Mesenchymal stem cell (in vitro differentiated cells and primary cell): Measurements from ENCODE around the gene HOMER2.

ENCODE experiments used
- DNase-seq: peaks from one replicate; pipeline ENCODE4 v3.0.0-alpha.2; 2013
- H2AFZ ChIP-seq: one replicate; pipeline ENCODE4 v1.6.1; 2013; ENCODE audit warnings: low read depth, mild to moderate bottlenecking, control low read depth, inconsistent platforms, low read length, moderate library complexity
- H2AK5ac ChIP-seq: 2 replicates; pipeline ENCODE4 v1.6.1; 2013; ENCODE audit warnings: low read length, moderate library complexity, mild to moderate bottlenecking, inconsistent platforms; ENCODE audit not compliant: severe bottlenecking
- H2BK120ac ChIP-seq: one replicate; pipeline ENCODE4 v1.6.1; 2013; ENCODE audit warnings: low read depth, mild to moderate bottlenecking, inconsistent platforms, low read length, moderate library complexity
- H2BK12ac ChIP-seq, 2 experiments: one replicate each; pipeline ENCODE4 v1.6.1; 2013; ENCODE audit warnings: inconsistent platforms in 2 of 2, low read length in 2 of 2, mild to moderate bottlenecking in 2 of 2, moderate library complexity in 2 of 2, control low read depth in 1 of 2
- H2BK15ac ChIP-seq: one replicate; pipeline ENCODE4 v1.6.1; 2013; ENCODE audit warnings: mild to moderate bottlenecking, low read depth, inconsistent platforms; ENCODE audit not compliant: poor library complexity, severe bottlenecking
- H2BK5ac ChIP-seq: 2 replicates; pipeline ENCODE4 v1.6.1; 2013; ENCODE audit warnings: low read depth, mild to moderate bottlenecking, low read length, control low read depth, inconsistent platforms; ENCODE audit not compliant: poor library complexity, severe bottlenecking
- H3K14ac ChIP-seq, 2 experiments: one replicate each; pipeline ENCODE4 v1.6.1; 2013; ENCODE audit warnings: inconsistent platforms in 2 of 2, low read length in 2 of 2, control low read depth in 1 of 2, mild to moderate bottlenecking in 1 of 2, moderate library complexity in 1 of 2
- H3K18ac ChIP-seq, 2 experiments: one replicate each; pipeline ENCODE4 v1.6.1; 2013; ENCODE audit warnings: inconsistent platforms in 2 of 2, low read length in 2 of 2, control low read depth in 1 of 2, low read depth in 1 of 2, mild to moderate bottlenecking in 1 of 2
- H3K23ac ChIP-seq, 2 experiments: one replicate each; pipeline ENCODE4 v1.6.1; 2013; ENCODE audit warnings: inconsistent platforms in 2 of 2, low read length in 2 of 2, mild to moderate bottlenecking in 2 of 2, moderate library complexity in 2 of 2, control low read depth in 1 of 2
- H3K27ac ChIP-seq: 2 replicates; pipeline ENCODE4 v1.5.1; 2013; ENCODE audit warnings: mild to moderate bottlenecking, moderate library complexity, low read length, control low read depth, inconsistent platforms; ENCODE audit not compliant: poor library complexity, severe bottlenecking
- H3K27me3 ChIP-seq, 2 experiments: 2 replicates each; pipeline versions ENCODE4 v1.6.1 to v1.7.0; 2013; ENCODE audit warnings: low read length in 2 of 2, mild to moderate bottlenecking in 2 of 2, moderate library complexity in 2 of 2, control low read depth in 1 of 2, inconsistent platforms in 1 of 2; ENCODE audit not compliant: control insufficient read depth in 1 of 2, insufficient read depth in 1 of 2
- H3K36me3 ChIP-seq, 2 experiments: 2 replicates each; pipeline versions ENCODE4 v1.6.1 to v1.7.0; 2013; ENCODE audit warnings: low read length in 2 of 2, control low read depth in 1 of 2, inconsistent platforms in 1 of 2, low read depth in 1 of 2, mild to moderate bottlenecking in 1 of 2; ENCODE audit not compliant: insufficient read depth in 2 of 2, control insufficient read depth in 1 of 2
- H3K4ac ChIP-seq, 2 experiments: one replicate each; pipeline ENCODE4 v1.6.1; 2013; ENCODE audit warnings: inconsistent platforms in 2 of 2, low read length in 2 of 2, mild to moderate bottlenecking in 2 of 2, moderate library complexity in 2 of 2, control low read depth in 1 of 2, low read depth in 1 of 2
- H3K4me1 ChIP-seq: 2 replicates; pipeline ENCODE4 v1.6.1; 2013; ENCODE audit warnings: low read depth, low read length, control low read depth; ENCODE audit not compliant: control insufficient read depth, insufficient read depth
- H3K4me2 ChIP-seq: 2 replicates; pipeline ENCODE4 v1.6.1; 2013; ENCODE audit warnings: low read length, mild to moderate bottlenecking, inconsistent platforms; ENCODE audit not compliant: poor library complexity, severe bottlenecking
- H3K4me3 ChIP-seq, 2 experiments: 2 replicates each; pipeline versions ENCODE4 v1.5.1 to v1.7.0; 2013; ENCODE audit warnings: low read length in 2 of 2, mild to moderate bottlenecking in 2 of 2, control low read depth in 1 of 2, low read depth in 1 of 2; ENCODE audit not compliant: insufficient read depth in 1 of 2
- H3K79me1 ChIP-seq: replicated peaks from 2 replicates; pipeline ENCODE4 v1.6.1; 2013; ENCODE audit warnings: mild to moderate bottlenecking, control low read depth, low read length, inconsistent platforms; ENCODE audit not compliant: poor library complexity, severe bottlenecking
- H3K9ac ChIP-seq: 2 replicates; pipeline ENCODE4 v1.7.0; 2013; ENCODE audit warnings: mild to moderate bottlenecking, low read length, moderate library complexity
- H3K9me3 ChIP-seq: 2 replicates; pipeline ENCODE4 v1.7.0; 2013; ENCODE audit warnings: mild to moderate bottlenecking, low read length; ENCODE audit not compliant: control insufficient read depth
- H4K8ac ChIP-seq: one replicate; pipeline ENCODE4 v1.6.1; 2013; ENCODE audit warnings: inconsistent platforms, mild to moderate bottlenecking, low read length, moderate library complexity
- H4K91ac ChIP-seq: one replicate; pipeline ENCODE4 v1.6.1; 2013; ENCODE audit warnings: mild to moderate bottlenecking, low read length, inconsistent platforms
- whole genome bisulfite sequencing: methylation state at CpG from one replicate; pipeline ENCODE4 v1.1.7; 2013; ENCODE audit warnings: mixed read lengths; 5-methylcytosine and 5-hydroxymethylcytosine counted together

The HOMER2 gene

GRCh38 chr15:82986442-82986780 lies 33.9 kb upstream of the HOMER2 start:
- H3K4me3 ChIP-seq, result peak overlapping the region; percentile 63 to 98
- H2BK120ac ChIP-seq, result no peak overlapping the region
- peak overlapping the region in 1 of 2 experiments; percentile 16 for H3K18ac ChIP-seq
- H2BK12ac ChIP-seq, result no peak overlapping the region
- no peak for DNase-seq
- H3K27me3 ChIP-seq, result no peaks in the 10 kb centered on the region
- H3K23ac ChIP-seq, result no peak overlapping the region
- H2BK15ac ChIP-seq, result no peak overlapping the region
- H3K4me2 ChIP-seq, result peak overlapping the region; percentile 77
- peak overlapping the region; percentile 93 for H3K9ac ChIP-seq
- 3% methylated on average over 6 of the region's 12 CpGs for WGBS
- peak overlapping the region; percentile 35 for H4K91ac ChIP-seq
- H4K8ac ChIP-seq, result peak overlapping the region; percentile 85
- H2AK5ac ChIP-seq, result peak overlapping the region; percentile 19
- peaks cover 15% of the 10 kb centered on the region for H3K79me1 ChIP-seq
- H3K36me3 ChIP-seq, result peaks cover 13 to 25% of the 10 kb centered on the region in 2 experiments
- H3K9me3 ChIP-seq, result no peaks in the 10 kb centered on the region
- no peak overlapping the region for H3K14ac ChIP-seq
- peak overlapping the region; percentile 82 for H3K4ac ChIP-seq
- H2AFZ ChIP-seq, result peak overlapping the region; percentile 93
- H3K27ac ChIP-seq, result peak overlapping the region; percentile 50
- peak overlapping the region; percentile 51 for H2BK5ac ChIP-seq
- H3K4me1 ChIP-seq, result peaks cover 9% of the 10 kb centered on the region

- Histone ChIP-seq H3K36me3 (peaks cover 9 to 23% of the 10 kb centered on the region in 2 experiments), H2BK15ac (no peak within 1 kb of the TSS), H2AFZ (peak within 1 kb of the TSS; percentile 93), H3K79me1 (peaks cover 13% of the 10 kb centered on the region), H3K4me2 (peak within 1 kb of the TSS; percentile 77), H3K4me1 (peaks cover 9% of the 10 kb centered on the region), H3K4me3 (peak within 1 kb of the TSS; percentile 63 to 98), H4K8ac (peak within 1 kb of the TSS; percentile 92), H3K27ac (peak within 1 kb of the TSS; percentile 50), H3K9ac (peak within 1 kb of the TSS; percentile 93), H2BK12ac (no peak within 1 kb of the TSS), H3K9me3 (no peaks in the 10 kb centered on the region), H2BK120ac (no peak within 1 kb of the TSS), H3K27me3 (no peaks in the 10 kb centered on the region), H3K14ac (peak within 1 kb of the TSS in 1 of 2 experiments; percentile 98), H3K23ac (no peak within 1 kb of the TSS), H3K4ac (peak within 1 kb of the TSS; percentile 82 to 85), H4K91ac (peak within 1 kb of the TSS; percentile 35), H2BK5ac (peak within 1 kb of the TSS; percentile 51), H2AK5ac (peak within 1 kb of the TSS; percentile 19), H3K18ac (peak within 1 kb of the TSS; percentile 53 to 96)
- WGBS, result 4% methylated on average over 31 of the region's 45 CpGs
- DNase-seq, result peak; percentile 96
Observed at GRCh38 chr15:82985688-82986441, 33.3 kb upstream of the HOMER2 start, which contains the start of gene RAMAC. TSS of gene RAMAC (plus strand) at chr15:82986210. CDS start at chr15:82989019, 2,809 bp downstream.

GRCh38 chr15:82980981-82981380 lies 28.5 kb upstream of the HOMER2 start:
- Histone ChIP-seq H3K79me1 (peaks cover 4% of the 10 kb centered on the region), H3K9me3 (no peaks in the 10 kb centered on the region), H2AFZ (no peak overlapping the region), H4K91ac (no peak overlapping the region), H2BK15ac (no peak overlapping the region), H3K4me3 (no peak overlapping the region), H2BK12ac (no peak overlapping the region), H3K27ac (no peak overlapping the region), H3K9ac (no peak overlapping the region), H2BK5ac (no peak overlapping the region), H3K14ac (no peak overlapping the region), H3K4me1 (peaks cover 4% of the 10 kb centered on the region), H2AK5ac (no peak overlapping the region), H3K27me3 (no peaks in the 10 kb centered on the region), H3K4ac (no peak overlapping the region), H4K8ac (no peak overlapping the region), H3K4me2 (no peak overlapping the region), H3K18ac (no peak overlapping the region), H3K23ac (no peak overlapping the region), H3K36me3 (no peaks in the 10 kb centered on the region), H2BK120ac (no peak overlapping the region)
- DNase-seq, result no peak
- WGBS, result 0% methylated on average over 2 of the region's 2 CpGs

- Histone ChIP-seq H3K14ac (no peak overlapping the region), H3K79me1 (peaks cover 2% of the 10 kb centered on the region), H2AK5ac (no peak overlapping the region), H4K8ac (no peak overlapping the region), H3K27me3 (no peaks in the 10 kb centered on the region), H3K23ac (no peak overlapping the region), H3K9me3 (no peaks in the 10 kb centered on the region), H2BK5ac (no peak overlapping the region), H3K4ac (no peak overlapping the region), H2BK120ac (no peak overlapping the region), H2BK15ac (no peak overlapping the region), H3K9ac (no peak overlapping the region), H3K4me3 (no peak overlapping the region), H3K36me3 (no peaks in the 10 kb centered on the region), H2BK12ac (no peak overlapping the region), H3K4me1 (no peaks in the 10 kb centered on the region), H4K91ac (no peak overlapping the region), H3K18ac (no peak overlapping the region), H3K27ac (no peak overlapping the region), H3K4me2 (no peak overlapping the region), H2AFZ (no peak overlapping the region)
- no peak for DNase-seq
- WGBS, result 93% methylated on average over 1 of the region's 1 CpG
Observed at GRCh38 chr15:82979726-82980125, 27.2 kb upstream of the HOMER2 start.
